GM19324 (cell line): ENCODE measurements around the gene NPFFR2.
"Not testable (repeated sequence)": the region's sequence is repeated elsewhere in the genome, so short reads cannot be mapped to it uniquely, and the experiment has no call there.

Experiments
- ATAC-seq: cut with Tn5 transposase; IDR thresholded peaks from one replicate; pipeline ENCODE4 v1.9.1; 2021; ENCODE audit warnings: mild to moderate bottlenecking, moderate library complexity; ENCODE audit not compliant: unreplicated experiment, low FRiP score

The NPFFR2 gene

GRCh38 chr4:72110886-72111285 is 79.1 kb downstream of the NPFFR2 start:
- ATAC-seq, result no peak

- ATAC-seq, result no peak
Measured at GRCh38 chr4:72111863-72112262, 80.1 kb downstream of the NPFFR2 start.

GRCh38 chr4:72112514-72113156 is 80.8 kb downstream of the NPFFR2 start:
- peak; percentile 76 for ATAC-seq

GRCh38 chr4:72118017-72118416 is 86.2 kb downstream of the NPFFR2 start:
- no peak for ATAC-seq

GRCh38 chr4:72119946-72120345 is 88.1 kb downstream of the NPFFR2 start:
- no peak for ATAC-seq

- ATAC-seq, result no peak
Measured at GRCh38 chr4:72128741-72129140, 96.9 kb downstream of the NPFFR2 start.

- ATAC-seq, result no peak
Measured at GRCh38 chr4:72136429-72136828, 104.6 kb downstream of the NPFFR2 start.

GRCh38 chr4:72139997-72140396 is 108.2 kb downstream of the NPFFR2 start:
- not testable (repeated sequence) for ATAC-seq

- ATAC-seq, result no peak
Measured at GRCh38 chr4:72144241-72144640, 112.4 kb downstream of the NPFFR2 start.

- ATAC-seq, result no peak
Measured at GRCh38 chr4:72152731-72153130, 120.9 kb downstream of the NPFFR2 start.

GRCh38 chr4:72153634-72154033 is 121.8 kb downstream of the NPFFR2 start:
- not testable (repeated sequence) for ATAC-seq

- not testable (repeated sequence) for ATAC-seq
Measured at GRCh38 chr4:72169285-72169684, 137.5 kb downstream of the NPFFR2 start.

- ATAC-seq, result no peak
Measured at GRCh38 chr4:72169861-72170260, 138.1 kb downstream of the NPFFR2 start.

- ATAC-seq, result no peak
Measured at GRCh38 chr4:72171761-72172160, 140.0 kb downstream of the NPFFR2 start.

- no peak for ATAC-seq
Measured at GRCh38 chr4:72179342-72179741, 147.5 kb downstream of the NPFFR2 start.

GRCh38 chr4:72186714-72187113 is 154.9 kb downstream of the NPFFR2 start:
- ATAC-seq, result no peak

GRCh38 chr4:72194046-72194445 is 162.2 kb downstream of the NPFFR2 start:
- ATAC-seq, result no peak

GRCh38 chr4:72194453-72194852 is 162.7 kb downstream of the NPFFR2 start:
- ATAC-seq, result no peak
